Smooth muscle cell (in vitro differentiated cells): ENCODE measurements around the gene TEAD4. TPM values are rescaled to one million over a fixed set of nuclear protein-coding genes. Genes with fewer than 3 reads are reported as not detected.

ENCODE experiments used
- DNase-seq: peaks from one replicate; lab custom pipeline; 2025; ENCODE audit not compliant: unreplicated experiment; lab: John Stamatoyannopoulos, UW
- H2AFZ ChIP-seq: fragments of 200-600 bp; sonication (generic); 2 replicates; pipeline ENCODE4 v1.6.0; 2016; ENCODE audit warnings: antibody characterized with exemption, low read depth, mild to moderate bottlenecking
- H3F3A ChIP-seq: fragments of 200-600 bp; sonication (generic); 2 replicates; pipeline ENCODE4 v1.6.0; 2017; ENCODE audit warnings: antibody characterized with exemption, low read depth
- H3K27ac ChIP-seq: fragments of 200-600 bp; sonication (generic); 2 replicates; pipeline ENCODE4 v1.5.1; 2016; ENCODE audit warnings: low read depth, mild to moderate bottlenecking
- H3K27me3 ChIP-seq: fragments of 200-600 bp; sonication (generic); 2 replicates; pipeline ENCODE4 v1.6.1; 2016; ENCODE audit warnings: low read depth, mild to moderate bottlenecking
- H3K36me3 ChIP-seq: fragments of 200-600 bp; sonication (generic); 2 replicates; pipeline ENCODE4 v1.5.1; 2016; ENCODE audit warnings: low read depth
- H3K4me1 ChIP-seq: fragments of 200-600 bp; sonication (generic); 2 replicates; pipeline ENCODE4 v1.5.1; 2016; ENCODE audit warnings: low read depth
- H3K4me2 ChIP-seq: fragments of 200-600 bp; sonication (generic); 2 replicates; pipeline ENCODE4 v1.6.0; 2016; ENCODE audit warnings: mild to moderate bottlenecking
- H3K4me3 ChIP-seq: fragments of 200-600 bp; sonication (generic); 2 replicates; pipeline ENCODE4 v1.5.1; 2016; ENCODE audit warnings: mild to moderate bottlenecking
- H3K79me2 ChIP-seq: fragments of 200-600 bp; sonication (generic); 2 replicates; pipeline ENCODE4 v1.6.0; 2016; ENCODE audit warnings: low read depth, mild to moderate bottlenecking
- H3K9ac ChIP-seq: fragments of 200-600 bp; sonication (generic); 2 replicates; pipeline ENCODE4 v1.6.0; 2016; ENCODE audit warnings: low read depth
- H3K9me3 ChIP-seq: fragments of 200-600 bp; sonication (generic); replicated peaks from 2 replicates; pipeline ENCODE4 v1.5.1; 2016; ENCODE audit warnings: low read depth
- H4K20me1 ChIP-seq: fragments of 200-600 bp; sonication (generic); 2 replicates; pipeline ENCODE4 v1.6.0; 2016; ENCODE audit warnings: low read depth
- CTCF ChIP-seq: fragments of 200-600 bp; sonication (generic); IDR thresholded peaks from 2 replicates; pipeline ENCODE4 v1.5.1; 2017; ENCODE audit warnings: borderline replicate concordance, mild to moderate bottlenecking, antibody characterized with exemption; ENCODE audit not compliant: insufficient read depth, poor library complexity, severe bottlenecking
- WGBS: methylation state at CpG from one replicate; pipeline ENCODE4 v1.1.7; 2016; ENCODE audit warnings: low lambda C conversion rate; 5-methylcytosine and 5-hydroxymethylcytosine counted together
- polyA plus RNA-seq: library from polyadenylated mRNA; unstranded; fragments of >200 nt; fragmentation: Nextera tagmentation; extraction: Ambion mirVana; gene quantifications from 2 replicates; pipeline ENCODE4 v1.2.1, GENCODE V29; 2016
- total RNA-seq: library from RNA; depleted of rRNA; stranded (reverse); fragments of >200 nt; gene quantifications from 2 replicates; pipeline ENCODE4 v1.2.3, GENCODE V29; 2014

TEAD4 gene
- total and polyA plus RNA-seq, 2 experiments from 2014 or later, result 12.0 to 14.3 TPM

- 97% methylated on average over 7 of the region's 7 CpGs for WGBS
- Histone ChIP-seq H3K4me3 (no peak overlapping the region), H3K27me3 (no peaks in the 10 kb centered on the region), H4K20me1 (no peaks in the 10 kb centered on the region), H3K79me2 (no peaks in the 10 kb centered on the region), H3K9ac (no peak overlapping the region), H3K4me2 (no peak overlapping the region), H2AFZ (no peak overlapping the region), H3K9me3 (no peaks in the 10 kb centered on the region), H3K4me1 (no peaks in the 10 kb centered on the region), H3K27ac (no peak overlapping the region), H3K36me3 (no peaks in the 10 kb centered on the region), H3F3A (no peaks in the 10 kb centered on the region)
- no peak for DNase-seq
- TF ChIP-seq CTCF, result no peak
These were observed 84.2 kb downstream of the TEAD4 start for GRCh38 chr12:3043406-3043805.

GRCh38 chr12:3044141-3044630 lies 85.0 kb downstream of the TEAD4 start:
- Histone ChIP-seq H3K9ac (no peak overlapping the region), H3K27me3 (no peaks in the 10 kb centered on the region), H4K20me1 (no peaks in the 10 kb centered on the region), H3F3A (no peaks in the 10 kb centered on the region), H2AFZ (no peak overlapping the region), H3K79me2 (no peaks in the 10 kb centered on the region), H3K4me2 (no peak overlapping the region), H3K9me3 (no peaks in the 10 kb centered on the region), H3K4me3 (no peak overlapping the region), H3K4me1 (no peaks in the 10 kb centered on the region), H3K36me3 (no peaks in the 10 kb centered on the region), H3K27ac (no peak overlapping the region)
- no peak for DNase-seq
- WGBS, result 88% methylated on average over 8 of the region's 8 CpGs
- TF ChIP-seq CTCF, result no peak

GRCh38 chr12:3045494-3045893 lies 86.3 kb downstream of the TEAD4 start:
- H3K79me2 ChIP-seq, result no peaks in the 10 kb centered on the region
- H4K20me1 ChIP-seq, result no peaks in the 10 kb centered on the region
- WGBS, result 97% methylated on average over 5 of the region's 5 CpGs
- no peaks in the 10 kb centered on the region for H3F3A ChIP-seq
- no peak for TF ChIP-seq CTCF
- no peak overlapping the region for H3K4me3 ChIP-seq
- H2AFZ ChIP-seq, result no peak overlapping the region
- H3K4me2 ChIP-seq, result no peak overlapping the region
- H3K27me3 ChIP-seq, result no peaks in the 10 kb centered on the region
- no peaks in the 10 kb centered on the region for H3K36me3 ChIP-seq
- H3K27ac ChIP-seq, result no peak overlapping the region
- DNase-seq, result no peak
- H3K9me3 ChIP-seq, result no peaks in the 10 kb centered on the region
- no peak overlapping the region for H3K9ac ChIP-seq
- H3K4me1 ChIP-seq, result no peaks in the 10 kb centered on the region

GRCh38 chr12:3045989-3046388 lies 86.8 kb downstream of the TEAD4 start:
- Histone ChIP-seq H3K9me3 (no peaks in the 10 kb centered on the region), H3K4me3 (no peak overlapping the region), H3K79me2 (no peaks in the 10 kb centered on the region), H3K4me2 (no peak overlapping the region), H3K4me1 (no peaks in the 10 kb centered on the region), H4K20me1 (no peaks in the 10 kb centered on the region), H3K36me3 (no peaks in the 10 kb centered on the region), H3K27me3 (no peaks in the 10 kb centered on the region), H3K27ac (no peak overlapping the region), H3K9ac (no peak overlapping the region), H2AFZ (no peak overlapping the region), H3F3A (no peaks in the 10 kb centered on the region)
- no peak for DNase-seq
- WGBS, result 86% methylated on average over 7 of the region's 7 CpGs
- TF ChIP-seq CTCF, result no peak
